Right cardiac atrium (tissue), 5 donors: ENCODE data around the gene SMOC2. TPM values are rescaled to one million over a fixed set of nuclear protein-coding genes. Genes with fewer than 3 reads are reported as not detected.
"Not testable (repeated sequence)": the region's sequence is repeated elsewhere in the genome, so short reads cannot be mapped to it uniquely, and the experiment has no call there.

Experiments used
- ATAC-seq, 2 donors: fragments of 200-7000 bp; cut with Tn5 transposase; one replicate each; pipeline versions ENCODE4 v1.8.0 to v1.9.1; 2020; ENCODE audit warnings: moderate library complexity in 2 of 2, mild to moderate bottlenecking in 1 of 2
- DNase-seq, 3 donors: peaks; one replicate each; pipeline ENCODE4 v3.0.0-alpha.2; 2020
- H3K27ac ChIP-seq: one replicate; pipeline ENCODE4 v1.5.1; 2013; ENCODE audit warnings: mild to moderate bottlenecking, low read length, control low read depth, moderate library complexity
- H3K27me3 ChIP-seq: one replicate; pipeline ENCODE4 v1.6.1; 2013; ENCODE audit not compliant: control insufficient read depth, insufficient read depth
- H3K4me1 ChIP-seq: one replicate; pipeline ENCODE4 v1.6.1; 2013; ENCODE audit warnings: low read length; ENCODE audit not compliant: control insufficient read depth, insufficient read depth
- H3K4me3 ChIP-seq: one replicate; pipeline ENCODE4 v1.5.1; 2013; ENCODE audit warnings: low read length, control low read depth
- H3K9me3 ChIP-seq: one replicate; pipeline ENCODE4 v1.6.1; 2013; ENCODE audit warnings: low read length; ENCODE audit not compliant: control insufficient read depth
- WGBS: extraction: QIAGEN DNeasy Blood & Tissue Kit; methylation state at CpG from one replicate; pipeline ENCODE4 v1.1.7; 2013; 5-methylcytosine and 5-hydroxymethylcytosine counted together
- intact Hi-C, 4 donors: fragments of 100-400 bp; cut with DNase I; formaldehyde crosslinking; loops; one replicate each; pipeline versions ENCODE4 v1.11.0 to v1.14.0; 2022 to 2023
- polyA plus RNA-seq: library from polyadenylated mRNA; stranded (reverse); fragments of 200-250 nt; gene quantifications from one replicate; pipeline ENCODE4 v1.2.3, GENCODE V29; 2013
- total RNA-seq, 4 donors: library from RNA; stranded (reverse); fragmentation: NEBNext Ultra II Directional; extraction: Animal tissue kit (Norgen Biotek cat#: 25700); gene quantifications; one replicate each; pipeline ENCODE4 v1.2.1, GENCODE V29; 2021
- donor health status: healthy with polysubstance abuse.
- donor health status: DM: no; HTN: yes; CAD: no.
- donor health status: DM: no; HTN: no; CAD: no.
- donor health status: DM: no; HTN: yes; CAD: no; lungs with severe emphysema.
- donor health status: DM: yes; HTN: yes; CAD: no.

Gene SMOC2
- total and polyA plus RNA-seq, 5 donors = 6.0 to 16.7 (median 10.9) TPM

DNA sequence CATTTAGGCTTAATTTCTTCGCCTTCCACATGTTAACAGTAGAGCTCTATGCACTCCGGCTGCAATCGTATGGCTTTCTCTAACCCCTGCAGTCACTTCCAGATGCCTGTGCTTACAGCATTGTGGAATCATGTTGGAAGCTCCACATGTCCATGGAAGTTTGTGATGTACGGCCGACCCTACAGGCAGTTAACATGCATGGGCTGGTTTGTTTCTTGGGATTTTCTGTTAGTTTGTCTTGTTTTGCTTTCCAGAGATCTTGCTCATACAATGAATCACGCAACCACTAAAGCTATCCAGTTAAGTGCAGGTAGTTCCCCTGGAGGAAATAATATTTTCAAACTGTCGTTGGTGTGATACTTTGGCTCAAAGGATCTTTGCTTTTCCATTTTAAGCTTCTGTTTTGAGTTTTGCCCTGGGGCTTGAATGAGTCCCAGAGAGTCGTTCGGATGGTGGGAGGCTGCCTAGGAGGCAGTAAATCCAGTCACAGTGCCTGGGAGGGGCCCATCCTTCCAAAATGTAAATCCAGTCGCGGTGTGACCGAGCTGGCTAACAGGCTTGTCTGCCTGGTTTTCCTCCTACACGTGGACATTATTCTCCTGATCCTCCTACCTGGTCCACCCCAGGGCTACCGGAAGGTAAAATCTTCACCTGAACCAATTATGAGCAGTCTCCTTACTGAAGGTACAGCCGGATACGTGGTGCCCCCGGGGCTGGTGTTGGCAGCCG, 225.9 kb downstream of the SMOC2 start:
- Histone ChIP-seq H3K9me3 (no peaks in the 10 kb centered on the region), H3K27me3 (no peaks in the 10 kb centered on the region), H3K27ac (no peak overlapping the region), H3K4me3 (no peak overlapping the region), H3K4me1 (no peaks in the 10 kb centered on the region)
- DNase-seq (no peak), ATAC-seq (no peak)
- 83% methylated on average over 18 of the region's 18 CpGs for WGBS
- intact Hi-C loops = no loop called here

DNA sequence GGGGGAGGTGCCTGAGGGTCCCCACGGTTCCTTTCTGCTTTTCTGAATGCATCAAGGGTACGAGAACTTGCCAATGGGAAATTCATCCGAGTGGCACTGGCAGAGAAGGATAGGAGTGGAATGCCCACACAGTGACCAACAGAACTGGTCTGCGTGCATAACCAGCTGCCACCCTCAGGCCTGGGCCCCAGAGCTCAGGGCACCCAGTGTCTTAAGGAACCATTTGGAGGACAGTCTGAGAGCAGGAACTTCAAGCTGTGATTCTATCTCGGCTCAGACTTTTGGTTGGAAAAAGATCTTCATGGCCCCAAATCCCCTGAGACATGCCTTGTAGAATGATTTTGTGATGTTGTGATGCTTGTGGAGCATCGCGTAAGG, 226.4 kb downstream of the SMOC2 start:
- no peaks in the 10 kb centered on the region for H3K9me3 ChIP-seq
- intact Hi-C loops = no loop called here
- WGBS = 86% methylated on average over 7 of the region's 7 CpGs
- H3K4me3 ChIP-seq = no peak overlapping the region
- H3K4me1 ChIP-seq = no peaks in the 10 kb centered on the region
- ATAC-seq = no peak
- no peak overlapping the region for H3K27ac ChIP-seq
- no peak for DNase-seq
- H3K27me3 ChIP-seq = no peaks in the 10 kb centered on the region

DNA sequence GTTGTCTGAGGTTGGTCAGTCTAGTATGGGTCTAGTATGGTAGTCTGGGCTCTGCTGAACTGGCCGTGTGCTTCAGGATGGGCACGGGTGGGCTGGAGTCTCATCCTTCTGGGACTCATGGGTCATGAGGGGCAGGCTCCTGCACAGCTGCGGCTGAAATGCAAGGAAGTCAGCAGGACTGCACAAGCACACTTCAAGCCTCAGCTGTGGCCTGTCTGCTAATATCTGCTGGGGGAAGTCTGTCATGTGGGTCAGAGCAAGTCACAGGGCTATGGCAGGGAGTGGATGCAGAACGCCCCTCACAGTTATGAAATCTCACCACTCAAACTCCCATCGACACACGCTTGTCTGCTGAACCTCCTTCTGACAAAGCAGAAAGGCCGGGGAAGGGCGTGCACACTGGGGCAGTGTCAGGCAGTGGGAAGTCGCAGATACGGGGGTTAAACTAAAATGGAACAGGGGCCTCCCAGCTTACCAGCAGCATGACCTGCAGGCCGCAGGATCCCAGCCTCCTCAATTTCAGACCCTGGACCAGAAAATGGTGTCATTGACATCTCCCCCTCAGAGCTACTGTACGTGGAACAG, 229.5 kb downstream of the SMOC2 start:
- ATAC-seq (no peak), DNase-seq (no peak)

DNA sequence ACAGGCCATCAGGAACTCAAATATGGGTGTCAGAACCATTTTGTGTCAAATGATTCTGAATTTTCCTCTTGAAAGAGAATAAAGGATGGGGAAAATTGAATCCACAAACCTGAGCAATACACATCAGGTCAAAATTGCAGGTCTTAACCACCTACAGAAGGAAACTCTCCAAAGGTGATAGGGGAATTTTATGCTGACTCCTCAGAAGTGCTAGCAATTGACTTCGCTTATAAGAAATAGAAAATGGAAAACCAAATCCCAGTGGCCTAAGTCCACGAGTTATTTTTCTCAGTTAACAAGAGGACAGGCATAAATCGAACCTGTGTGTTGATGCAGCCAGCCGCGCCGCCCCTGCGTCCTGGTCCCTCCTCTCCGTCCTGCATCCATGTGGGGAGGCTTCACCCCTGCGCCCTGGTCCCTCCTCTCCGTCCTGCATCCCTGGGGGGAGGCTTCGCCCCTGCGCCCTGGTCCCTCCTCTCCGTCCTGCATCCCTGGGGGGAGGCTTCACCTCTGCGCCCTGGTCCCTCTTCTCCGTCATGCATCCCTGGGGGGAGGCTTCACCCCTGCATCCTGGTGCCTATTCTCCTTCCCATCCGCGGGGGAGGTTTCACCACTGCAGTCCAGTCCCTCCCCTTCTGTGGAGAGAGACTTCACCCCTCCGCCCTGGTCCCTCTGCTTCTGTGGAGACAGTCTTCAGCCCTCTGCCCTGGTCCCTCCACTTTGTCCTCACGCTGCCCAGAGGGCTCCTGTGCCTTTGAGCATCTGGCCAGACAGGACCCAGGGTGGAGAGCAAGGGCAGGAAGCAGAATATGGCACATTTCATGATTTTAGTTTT, 230.3 kb downstream of the SMOC2 start:
- intact Hi-C loops = no loop called here
- WGBS = 86% methylated on average over 19 of the region's 19 CpGs
- ATAC-seq (no peak), DNase-seq (no peak)
- Histone ChIP-seq H3K27ac (no peak overlapping the region), H3K9me3 (no peaks in the 10 kb centered on the region), H3K4me3 (no peak overlapping the region), H3K4me1 (no peaks in the 10 kb centered on the region), H3K27me3 (no peaks in the 10 kb centered on the region)

More for the DNA sequence above, 229.5 kb downstream of the SMOC2 start:
- 72% methylated on average over 12 of the region's 12 CpGs for WGBS
- no peaks in the 10 kb centered on the region for H3K9me3 ChIP-seq
- H3K27ac ChIP-seq = no peak overlapping the region
- no peaks in the 10 kb centered on the region for H3K4me1 ChIP-seq
- H3K27me3 ChIP-seq = no peaks in the 10 kb centered on the region
- intact Hi-C loops = no loop called here
- H3K4me3 ChIP-seq = no peak overlapping the region

DNA sequence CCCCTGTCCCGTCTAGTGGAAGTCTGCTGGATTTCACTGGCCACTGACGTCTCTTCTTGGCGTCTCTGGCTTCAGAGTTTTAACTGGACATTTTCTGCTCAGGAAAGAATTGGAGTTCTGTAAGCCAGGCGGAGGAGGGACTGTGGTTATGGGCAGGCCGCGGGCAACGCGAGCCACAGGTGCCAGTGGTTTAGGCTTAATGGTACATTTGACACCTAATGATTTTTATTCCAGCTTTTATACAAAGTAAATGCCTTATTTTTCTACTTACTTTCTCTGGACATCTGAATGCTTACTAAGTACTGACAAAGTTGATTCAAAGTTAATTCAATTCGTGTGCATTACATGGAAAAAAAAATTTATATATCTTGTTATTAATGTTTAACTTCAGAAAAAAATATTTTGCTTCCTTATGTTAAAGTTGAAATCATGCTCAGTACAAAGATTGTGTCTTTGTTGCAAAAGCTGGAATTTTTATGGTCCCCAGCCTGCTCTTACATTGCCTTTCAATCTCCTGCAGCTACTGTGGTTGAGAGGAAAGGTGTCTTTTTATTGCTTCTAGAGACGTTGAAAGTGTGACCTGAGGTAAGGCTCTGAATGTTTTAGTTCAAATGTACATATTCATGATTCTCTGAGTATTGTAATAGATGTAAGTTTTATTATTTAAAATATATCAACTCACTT, 231.0 kb downstream of the SMOC2 start:
- no peaks in the 10 kb centered on the region for H3K9me3 ChIP-seq
- ATAC-seq (no peak), DNase-seq (no peak)
- intact Hi-C loops = no loop called here
- no peak overlapping the region for H3K27ac ChIP-seq
- WGBS = 77% methylated on average over 10 of the region's 10 CpGs
- no peaks in the 10 kb centered on the region for H3K4me1 ChIP-seq
- no peaks in the 10 kb centered on the region for H3K27me3 ChIP-seq
- no peak overlapping the region for H3K4me3 ChIP-seq

DNA sequence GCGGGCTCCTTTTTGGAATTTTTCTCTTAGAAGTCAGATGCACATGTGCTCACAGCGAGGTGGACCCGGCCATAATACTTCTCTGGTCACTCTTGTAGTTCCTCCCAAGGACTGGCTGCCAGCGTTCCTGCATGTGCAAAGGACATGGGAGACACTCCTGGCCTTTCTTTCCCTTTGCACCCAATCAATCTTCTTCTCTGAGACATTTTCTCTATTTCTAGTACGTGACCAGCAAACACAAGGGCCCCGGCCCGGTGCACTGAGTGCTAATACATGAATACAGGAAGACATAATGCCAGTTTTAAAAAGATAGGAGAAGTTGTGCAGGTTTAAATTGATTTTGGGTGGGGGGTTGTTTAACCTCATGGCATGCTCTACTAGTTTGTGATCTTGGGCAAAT, 233.6 kb downstream of the SMOC2 start:
- no peak for DNase-seq
- ATAC-seq = no peak
- H3K4me1 ChIP-seq = no peaks in the 10 kb centered on the region
- no peaks in the 10 kb centered on the region for H3K9me3 ChIP-seq
- 83% methylated on average over 7 of the region's 7 CpGs for WGBS
- no peak overlapping the region for H3K27ac ChIP-seq
- H3K4me3 ChIP-seq = no peak overlapping the region
- H3K27me3 ChIP-seq = no peaks in the 10 kb centered on the region
- intact Hi-C loops = no loop called here

DNA sequence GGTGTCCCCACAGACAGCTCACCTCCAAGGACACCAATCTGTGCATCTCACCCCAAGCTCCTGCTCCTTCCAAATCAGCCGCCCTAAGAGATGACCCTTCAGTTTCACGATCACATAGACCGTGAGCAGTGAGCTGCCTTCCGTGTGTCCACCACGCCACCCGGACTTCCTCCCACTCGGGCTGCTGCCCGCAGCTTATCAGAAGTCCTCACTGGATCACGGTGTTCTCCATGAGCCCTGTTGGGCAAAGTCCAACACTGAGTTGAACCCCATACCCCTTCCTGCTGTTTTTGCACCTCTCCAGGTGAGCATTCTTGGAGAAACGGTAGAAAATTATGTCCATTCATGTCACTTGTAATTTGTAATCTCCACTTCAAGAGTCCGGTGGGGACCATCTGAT, 234.4 kb downstream of the SMOC2 start:
- Histone ChIP-seq H3K4me1 (no peaks in the 10 kb centered on the region), H3K27ac (no peak overlapping the region), H3K27me3 (no peaks in the 10 kb centered on the region), H3K9me3 (no peaks in the 10 kb centered on the region), H3K4me3 (no peak overlapping the region)
- DNase-seq (no peak), ATAC-seq (no peak)
- 73% methylated on average over 11 of the region's 11 CpGs for WGBS
- intact Hi-C loops = no loop called here

DNA sequence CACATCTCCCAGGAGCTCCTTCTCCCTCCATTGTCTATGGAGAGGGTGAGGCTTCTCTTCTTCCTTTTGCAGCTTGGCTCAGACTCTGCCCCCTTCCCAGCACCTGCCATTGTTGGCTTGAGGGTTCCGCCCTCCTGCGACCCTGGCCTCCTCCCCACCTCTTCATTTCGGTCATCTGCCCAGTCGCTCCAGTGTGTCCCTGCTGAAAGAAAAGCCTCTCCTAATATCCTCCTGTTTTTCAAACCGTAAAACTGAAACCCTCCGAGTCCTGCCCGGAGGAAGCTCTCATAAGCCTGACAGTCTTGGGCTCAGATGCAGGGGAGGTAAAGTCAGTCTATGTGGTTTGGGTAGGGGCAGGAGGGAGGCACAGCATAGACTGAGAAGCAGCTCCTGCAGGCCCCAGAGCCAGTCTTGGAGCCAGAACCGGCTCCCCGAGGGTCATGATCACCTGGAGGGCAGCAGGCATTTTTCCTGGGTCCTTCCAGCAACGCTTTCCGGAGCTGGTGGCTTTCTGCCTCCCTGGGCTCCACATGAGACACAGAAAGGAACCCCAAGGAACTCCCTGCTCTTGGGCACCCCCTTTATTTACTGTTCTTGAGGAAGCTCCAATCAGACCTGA, 235.1 kb downstream of the SMOC2 start:
- DNase-seq (no peak), ATAC-seq (no peak)
- WGBS = 91% methylated on average over 11 of the region's 11 CpGs
- H3K4me3 ChIP-seq = no peak overlapping the region
- intact Hi-C loops = no loop called here
- H3K4me1 ChIP-seq = no peaks in the 10 kb centered on the region
- H3K9me3 ChIP-seq = no peaks in the 10 kb centered on the region
- no peak overlapping the region for H3K27ac ChIP-seq
- H3K27me3 ChIP-seq = no peaks in the 10 kb centered on the region

DNA sequence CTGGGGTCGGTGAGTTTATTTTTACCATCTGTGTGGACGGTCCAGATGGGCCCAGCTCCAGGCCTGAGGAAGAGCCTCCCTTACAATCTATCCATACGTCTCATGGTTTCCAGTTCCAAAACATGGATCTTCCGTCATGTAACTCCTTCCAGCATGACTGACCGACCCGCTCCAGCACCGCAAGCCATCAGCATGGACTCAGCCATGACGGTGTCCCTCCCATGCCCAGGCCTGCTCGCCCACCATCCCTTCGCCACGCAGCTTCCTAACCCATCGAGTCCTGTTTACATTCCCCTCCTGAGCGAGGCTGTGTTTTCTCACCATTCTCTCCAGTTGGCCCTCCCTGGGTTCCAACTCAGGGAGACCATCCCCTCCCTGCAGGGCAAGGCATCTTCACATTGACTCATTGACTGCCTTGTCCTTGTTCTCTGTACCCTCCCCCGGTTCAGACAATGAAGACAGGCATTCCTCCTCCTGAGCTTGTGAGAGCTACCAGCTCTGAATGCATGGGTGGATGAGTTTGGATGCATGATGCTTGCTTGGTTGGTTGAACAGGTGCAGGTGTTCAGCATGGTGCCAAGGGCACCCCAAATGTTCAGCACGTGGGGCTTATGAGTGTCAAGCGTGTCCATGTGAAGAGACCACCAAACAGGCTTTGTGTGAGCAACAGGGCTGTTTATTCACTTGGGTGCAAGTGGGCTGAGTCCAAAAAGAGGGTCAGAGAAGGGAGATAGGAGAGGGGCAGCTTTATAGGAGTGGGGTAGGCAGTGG, 235.8 kb downstream of the SMOC2 start:
- DNase-seq = no peak
- Histone ChIP-seq H3K4me1 (no peaks in the 10 kb centered on the region), H3K4me3 (no peak overlapping the region), H3K9me3 (no peaks in the 10 kb centered on the region), H3K27me3 (no peaks in the 10 kb centered on the region), H3K27ac (no peak overlapping the region)
- 80% methylated on average over 16 of the region's 16 CpGs for WGBS
- intact Hi-C loops = no loop called here
- no peak for ATAC-seq

DNA sequence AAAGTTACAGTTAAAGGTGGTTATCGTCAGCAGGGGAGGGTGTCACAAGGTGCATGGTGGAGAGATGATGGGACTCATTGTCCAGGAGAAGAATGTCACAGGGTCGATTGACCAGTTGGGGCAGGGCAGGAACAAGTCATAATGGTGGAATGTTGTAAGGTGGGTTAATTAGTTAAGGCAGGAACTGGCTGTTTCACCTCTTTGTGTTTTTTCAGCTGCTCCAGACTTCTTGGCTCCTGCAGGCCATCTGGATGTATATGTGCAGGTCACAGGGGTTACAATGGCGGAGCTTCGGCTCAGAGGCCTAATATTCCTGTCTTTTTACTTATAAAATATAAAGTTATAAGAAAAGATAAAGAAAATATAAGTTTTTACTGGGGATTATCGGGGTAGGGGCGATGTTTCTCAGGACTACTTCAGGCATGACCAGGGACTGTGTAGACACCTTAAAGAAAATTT, 236.4 kb downstream of the SMOC2 start:
- intact Hi-C loops, H3K27ac ChIP-seq, ATAC-seq, H3K4me1 ChIP-seq, H3K27me3 ChIP-seq, H3K9me3 ChIP-seq, DNase-seq, H3K4me3 ChIP-seq: not testable (repeated sequence)
- WGBS = 75% methylated on average over 6 of the region's 6 CpGs
